Stimulated activated CD8-positive, alpha-beta memory T cell treated with anti-CD3 and anti-CD28 coated beads, Interleukin-12 subunit alpha, Interleukin-12 subunit beta, amount 100 ng/mL, for 24 hours (primary cell): ENCODE measurements around the gene PRKCQ.
A peak's percentile ranks its signal among the peaks of the same experiment; 100 is the strongest.
"Not testable (repeated sequence)": the region's sequence is repeated elsewhere in the genome, so short reads cannot be mapped to it uniquely, and the experiment has no call there.

Experiments used
- DNase-seq: peaks from one replicate; pipeline ENCODE4 v3.0.0-alpha.2; 2020; ENCODE audit errors: extremely low read depth

PRKCQ gene

GRCh38 chr10:6595499-6595898 is 15.4 kb upstream of the PRKCQ start:
- no peak for DNase-seq

DNA sequence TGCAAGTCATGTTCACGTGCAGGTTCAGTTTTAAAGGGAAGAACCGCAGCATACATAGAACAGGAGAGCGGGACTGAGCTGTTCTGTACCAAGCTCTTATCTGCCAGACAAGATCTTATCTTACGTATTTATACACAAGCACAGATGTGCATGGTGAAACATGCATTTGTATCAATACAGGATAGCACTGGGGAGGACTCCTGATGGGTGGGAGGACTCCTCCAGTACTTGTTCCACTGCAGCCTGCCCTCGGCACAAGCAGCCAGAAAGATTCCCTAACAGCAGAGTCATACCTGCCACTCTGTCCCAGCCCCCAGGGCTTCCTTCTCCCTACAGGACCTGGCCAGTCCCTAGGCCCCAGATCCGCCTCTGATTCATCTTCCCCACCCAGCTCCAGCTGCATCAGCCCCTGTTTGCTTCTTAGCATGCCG is 13.2 kb upstream of the PRKCQ start:
- DNase-seq, result no peak

DNA sequence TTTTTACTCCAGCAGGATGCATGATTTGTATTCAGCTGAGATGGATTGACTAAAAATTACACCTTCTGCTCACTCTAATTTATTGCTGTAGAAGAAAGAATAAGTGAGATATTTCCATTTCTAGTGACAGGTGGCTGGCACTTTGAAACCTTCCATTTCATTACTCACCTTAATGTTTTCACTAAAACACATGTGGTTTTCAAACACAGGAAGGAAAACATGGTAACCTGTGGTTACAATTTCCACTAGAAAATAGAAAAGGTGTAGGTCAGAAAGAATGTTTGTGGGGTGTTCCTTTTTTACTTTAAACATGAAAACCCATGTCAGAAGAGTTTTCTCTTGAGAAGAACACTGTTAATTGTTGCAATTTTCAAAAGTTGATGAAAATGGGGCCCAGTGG is 12.0 kb upstream of the PRKCQ start:
- no peak for DNase-seq

GRCh38 chr10:6591668-6592067 is 11.6 kb upstream of the PRKCQ start:
- DNase-seq, result no peak

DNA sequence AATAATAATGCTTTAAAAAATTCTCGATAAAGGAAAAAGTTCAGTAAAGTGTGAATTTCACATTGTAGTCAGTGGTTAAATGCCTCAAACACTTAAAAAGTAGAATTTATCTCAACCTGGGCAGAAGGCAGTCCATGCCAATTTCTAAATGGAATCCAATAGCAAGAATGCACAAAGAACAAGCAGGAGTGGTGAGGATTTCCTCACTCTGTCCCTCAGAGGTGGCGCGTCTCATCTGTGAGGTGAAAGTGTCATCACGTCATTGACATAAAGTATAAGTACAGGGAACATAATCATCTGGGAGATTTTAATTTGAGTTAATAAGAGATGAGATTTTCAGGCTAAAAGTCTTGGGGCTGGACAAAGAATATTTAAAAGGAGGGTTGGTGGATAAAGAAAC is 10.0 kb upstream of the PRKCQ start:
- no peak for DNase-seq

DNA sequence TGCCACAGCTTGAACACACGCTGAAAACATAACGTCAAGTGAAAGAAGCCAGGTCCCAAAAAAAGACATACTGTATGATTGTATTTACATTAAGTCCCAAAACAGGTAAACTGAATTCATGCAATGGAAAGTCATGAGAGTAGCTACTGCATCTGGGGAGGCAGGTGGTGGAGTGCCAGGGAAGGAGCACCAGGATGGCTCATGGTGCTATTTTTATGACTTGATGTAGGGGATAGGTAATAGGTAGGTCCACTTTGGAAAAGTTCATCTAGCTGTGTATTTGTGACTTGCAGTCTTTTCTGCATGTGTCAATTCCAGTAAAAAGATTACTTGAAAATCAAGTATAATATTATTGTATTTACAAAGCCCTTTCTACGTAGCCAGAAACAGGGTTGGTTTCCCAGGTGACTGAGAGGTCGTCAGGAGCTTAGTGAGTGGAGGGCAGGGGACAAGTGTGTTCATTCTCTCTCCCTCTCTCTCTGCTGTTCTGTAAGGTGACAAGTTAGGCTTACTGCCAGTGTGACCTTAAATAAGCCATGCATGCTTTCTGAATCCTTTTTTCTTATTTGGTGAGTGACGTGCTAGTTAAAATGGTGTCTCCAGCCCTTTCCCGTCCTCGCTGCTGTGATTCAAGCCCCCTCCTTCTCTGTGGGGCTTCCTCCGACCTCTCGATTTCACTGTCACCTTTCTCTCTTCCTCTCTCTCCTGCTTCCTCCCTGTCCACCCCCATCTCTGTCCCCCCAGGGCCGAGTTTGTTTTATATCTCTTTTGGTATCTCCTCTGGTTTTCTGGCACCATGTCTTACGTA is 9.4 kb upstream of the PRKCQ start:
- no peak for DNase-seq

- DNase-seq, result no peak
Measured at GRCh38 chr10:6588845-6589244, 8.8 kb upstream of the PRKCQ start.

DNA sequence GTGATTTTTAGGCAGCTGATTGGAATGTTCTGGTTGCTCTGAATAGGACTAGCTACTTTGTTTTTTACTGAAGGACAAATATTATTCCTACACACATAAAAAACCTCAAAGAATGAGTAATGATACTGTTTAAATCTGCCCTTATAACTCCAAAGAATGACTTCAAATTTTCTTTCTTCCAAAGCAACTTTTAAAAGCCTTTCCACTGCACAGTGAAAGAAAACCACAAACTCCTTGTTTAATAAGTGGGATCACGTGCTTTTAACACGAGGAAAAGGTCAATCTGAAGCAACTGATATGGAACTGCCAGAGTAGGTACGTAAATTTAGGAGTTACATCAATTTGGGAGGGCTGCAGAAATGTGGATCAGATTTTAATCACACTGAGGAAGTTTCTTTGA is 8.0 kb upstream of the PRKCQ start:
- DNase-seq, result no peak

DNA sequence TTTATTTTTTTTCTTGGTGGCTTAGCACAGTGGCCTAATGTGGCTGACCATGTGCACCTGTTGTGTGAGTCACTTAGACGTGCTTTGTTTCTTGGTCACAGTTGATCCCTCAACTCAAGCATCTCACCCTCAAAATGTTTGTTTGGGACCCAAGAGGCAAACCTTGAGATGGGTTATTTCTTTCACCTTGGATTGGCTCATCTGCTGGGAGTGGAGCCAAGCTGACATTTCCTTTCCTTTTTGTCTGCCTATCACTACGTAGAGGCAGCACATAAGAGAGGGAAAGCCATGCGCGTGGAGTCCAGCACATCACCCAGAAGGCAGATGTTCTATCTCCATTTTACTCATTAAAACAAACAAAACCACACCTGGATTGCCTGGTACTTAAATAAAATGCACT is 6.4 kb upstream of the PRKCQ start:
- no peak for DNase-seq

DNA sequence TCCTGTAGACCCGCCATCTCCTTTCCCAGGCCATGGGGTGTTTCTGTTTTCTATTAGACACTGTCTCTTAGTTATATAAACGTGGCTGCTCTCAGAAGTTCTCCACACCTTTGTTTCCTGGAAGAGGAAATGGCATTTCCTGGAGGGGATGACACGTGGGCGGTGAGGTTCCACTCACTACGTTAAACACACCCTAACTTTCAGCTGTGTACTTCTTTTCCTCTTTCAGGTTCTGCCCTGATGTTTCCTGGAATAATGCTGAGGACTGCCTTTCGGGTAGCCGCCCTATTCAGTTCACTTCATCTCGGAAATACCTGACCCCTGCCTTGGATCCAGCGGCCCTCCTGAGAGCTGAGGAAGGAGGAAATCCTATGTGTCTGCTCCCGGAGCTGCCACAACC is 3.4 kb upstream of the PRKCQ start:
- peak; percentile 47 for DNase-seq

GRCh38 chr10:6582913-6583312 is 2.8 kb upstream of the PRKCQ start:
- not testable (repeated sequence) for DNase-seq

DNA sequence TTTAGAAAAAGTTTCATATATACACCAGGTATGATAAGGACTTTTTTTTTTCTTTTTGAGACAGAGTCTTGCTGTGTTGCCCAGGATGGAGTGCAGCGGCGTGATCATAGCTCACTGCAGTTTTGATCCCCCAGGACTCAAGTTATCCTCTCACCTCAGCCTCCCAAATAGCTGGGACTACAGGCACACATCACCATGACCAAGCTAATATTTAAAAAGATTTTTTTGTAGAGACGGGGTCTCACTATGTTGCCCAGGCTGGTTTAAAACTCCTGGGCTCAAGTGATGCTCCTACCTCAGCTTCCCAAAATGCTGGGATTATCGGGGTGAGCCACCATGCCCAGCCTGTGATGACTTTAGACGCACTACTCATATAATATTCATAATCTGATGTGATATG is 2.2 kb upstream of the PRKCQ start:
- no peak for DNase-seq

- DNase-seq, result no peak
Measured at GRCh38 chr10:6581778-6582228, 1.7 kb upstream of the PRKCQ start.

- not testable (repeated sequence) for DNase-seq
Measured at GRCh38 chr10:6581223-6581622, 1.1 kb upstream of the PRKCQ start.

DNA sequence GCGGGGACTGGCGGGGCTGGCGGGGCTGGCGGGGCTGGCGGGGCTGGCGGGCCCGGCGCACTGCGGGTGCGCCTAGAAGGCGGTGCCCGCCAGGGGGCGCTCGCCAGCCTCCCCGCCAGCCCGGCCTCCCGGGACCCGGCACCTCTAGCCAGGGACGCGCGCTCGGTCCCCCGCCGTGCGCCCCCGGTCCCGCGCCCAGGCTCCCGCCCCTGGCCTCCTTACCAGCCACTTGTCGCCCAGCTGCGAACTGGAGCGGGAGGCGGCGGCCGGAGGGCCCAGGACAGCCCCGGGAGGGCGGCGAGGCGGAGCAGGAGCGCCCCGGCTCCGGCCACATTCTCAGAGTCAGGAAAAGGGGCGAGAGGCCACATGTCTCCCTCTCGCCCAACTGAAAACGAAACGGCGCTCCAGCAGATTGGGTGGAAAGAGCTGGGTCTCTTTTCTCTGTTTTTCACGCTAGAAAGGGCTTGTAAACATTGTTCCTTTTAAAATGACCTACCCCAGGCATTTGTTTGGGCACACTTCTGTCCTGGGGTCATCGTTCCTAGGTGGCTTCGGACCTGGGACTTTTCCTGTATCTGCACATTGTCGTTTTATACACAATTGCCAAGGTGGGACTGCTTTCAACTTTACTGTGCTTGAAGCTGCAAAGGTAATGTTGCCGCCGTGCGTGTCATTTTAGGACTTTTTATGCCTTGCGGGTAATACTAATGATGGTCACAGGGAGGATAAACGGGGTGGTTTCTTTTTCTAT is 378 bp upstream of the PRKCQ start:
- peak; percentile 63 for DNase-seq

DNA sequence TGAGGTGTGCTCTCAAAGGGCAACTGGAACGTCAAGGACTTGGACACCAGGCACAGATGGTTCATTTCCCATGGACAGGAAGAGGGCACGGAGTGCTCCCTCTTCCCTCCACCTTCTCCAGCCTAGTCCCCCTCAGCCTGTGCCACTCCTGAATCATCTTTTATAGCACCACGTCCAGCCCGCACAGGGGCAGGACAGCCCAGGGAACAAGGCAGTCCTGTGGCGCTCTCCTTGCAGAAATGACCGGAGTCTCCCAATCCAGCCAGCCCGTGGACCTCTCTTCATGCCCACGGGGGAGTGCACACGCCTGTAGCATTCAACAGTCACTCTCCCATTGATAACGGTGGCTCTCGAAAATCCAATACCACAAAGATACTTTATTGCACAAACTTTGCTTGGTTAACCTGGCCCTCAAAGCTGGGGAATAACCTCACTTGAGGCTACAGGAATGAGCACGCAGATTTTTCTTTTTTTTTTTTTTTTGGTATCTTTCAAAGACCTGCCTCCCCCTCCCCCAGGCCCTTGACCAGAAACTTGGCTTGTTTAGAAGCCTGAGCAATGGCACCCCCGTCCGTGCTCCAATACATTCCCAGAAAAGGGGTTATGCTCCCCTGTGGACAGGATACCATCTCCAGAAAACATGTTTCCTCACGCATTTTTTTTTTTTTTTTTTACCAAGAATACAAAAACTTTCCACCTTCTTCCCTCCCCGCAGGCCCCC is 733 bp downstream of the PRKCQ start:
- no peak for DNase-seq

DNA sequence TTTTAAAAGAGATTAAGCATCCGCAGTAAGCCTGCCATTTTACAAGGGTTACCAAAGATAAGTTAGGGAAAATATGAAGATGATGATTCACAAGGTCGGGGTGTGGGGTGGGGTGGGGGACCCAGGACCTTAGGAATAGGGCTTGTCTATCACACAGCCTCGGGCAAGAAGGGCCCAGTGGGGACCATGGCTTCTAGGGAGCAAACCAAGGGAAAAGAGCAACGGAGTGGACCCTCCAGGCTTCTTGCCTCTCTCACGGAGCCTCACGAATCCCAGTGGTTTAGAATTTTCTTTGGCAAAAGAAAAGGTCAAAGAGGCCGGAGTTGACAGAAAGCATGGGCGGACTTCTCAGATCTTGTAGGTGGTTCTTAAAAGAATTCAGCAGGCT is 1.3 kb downstream of the PRKCQ start:
- DNase-seq, result no peak

GRCh38 chr10:6578251-6578771 is 1.8 kb downstream of the PRKCQ start:
- DNase-seq, result no peak

DNA sequence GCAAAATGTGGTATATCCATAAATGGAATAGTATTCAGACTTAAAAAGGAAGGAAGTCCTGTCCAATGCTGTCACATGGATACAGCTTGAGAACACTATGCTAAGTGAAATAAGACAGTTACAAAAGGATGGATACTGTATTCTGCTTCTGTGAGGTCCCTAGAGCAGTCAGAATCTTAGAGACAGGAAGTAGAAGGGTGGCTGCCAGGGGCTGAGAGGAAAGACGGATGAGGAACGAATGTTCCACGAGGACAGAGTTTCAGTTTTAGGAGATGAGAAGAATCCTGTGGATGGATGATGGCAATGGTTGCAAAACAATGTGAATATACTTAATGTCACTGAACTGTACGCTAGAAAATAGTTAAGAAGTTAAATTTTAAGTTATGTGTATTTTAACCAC is 3.8 kb downstream of the PRKCQ start:
- no peak for DNase-seq

DNA sequence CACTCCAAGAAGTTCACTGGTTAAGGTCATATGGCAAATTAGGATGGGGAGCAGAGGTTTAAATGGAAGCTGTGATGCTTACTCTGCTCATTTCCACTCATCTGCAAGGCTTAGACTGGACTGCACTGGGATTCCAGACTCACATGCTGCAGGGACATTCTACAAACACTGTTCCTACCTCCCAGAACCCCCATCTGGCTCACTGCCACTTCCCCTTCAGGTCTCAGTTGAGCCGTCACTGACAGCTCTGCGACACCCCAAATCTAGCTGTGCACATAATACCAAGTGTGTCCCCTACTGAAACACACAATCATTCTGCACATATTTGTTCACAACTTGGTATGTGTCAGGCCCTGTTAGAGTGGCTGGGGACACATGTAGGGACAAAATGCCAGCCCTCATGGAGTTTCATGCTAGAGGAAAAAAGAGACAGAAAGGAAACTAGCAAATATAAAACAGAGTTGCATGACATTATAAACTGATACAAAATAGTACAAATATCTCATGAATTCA is 5.4 kb downstream of the PRKCQ start:
- no peak for DNase-seq

GRCh38 chr10:6570893-6571292 is 9.2 kb downstream of the PRKCQ start:
- DNase-seq, result no peak

DNA sequence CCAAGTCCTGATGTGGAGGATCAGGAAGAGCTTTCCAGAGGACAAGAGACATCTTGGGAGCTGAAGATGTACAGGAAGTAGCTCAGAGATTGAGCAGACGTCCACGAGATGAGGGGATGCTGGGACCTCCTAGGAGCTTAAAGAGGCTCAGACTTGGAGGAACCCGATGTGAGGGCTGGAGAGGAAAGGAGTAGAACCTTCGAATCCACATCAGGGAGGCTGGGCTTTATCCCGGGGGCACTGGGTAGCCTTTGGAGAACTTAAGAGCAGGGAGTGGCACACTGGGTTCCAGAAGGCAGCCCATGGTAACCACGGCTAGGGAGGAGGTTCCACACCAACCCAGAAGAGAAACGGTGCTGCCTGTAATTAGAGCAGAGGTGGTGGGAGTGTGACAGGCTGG is 10.8 kb downstream of the PRKCQ start:
- DNase-seq, result no peak
